ENCODE results near the gene CADM1.
A peak's percentile ranks its signal among the peaks of the same experiment; 100 is the strongest.

The CADM1 gene

GRCh38 chr11:115444542-115444941, 59.7 kb downstream of the CADM1 start:
- DNase-seq (ENCODE audit: low spot score): no peak

GRCh38 chr11:115439969-115440540, 64.2 kb downstream of the CADM1 start:
- DNase-seq (ENCODE audit: low spot score): no peak

GRCh38 chr11:115439385-115439784, 64.8 kb downstream of the CADM1 start:
- no peak for DNase-seq (ENCODE audit: low spot score)

GRCh38 chr11:115437902-115438575, 66.2 kb downstream of the CADM1 start:
- DNase-seq (ENCODE audit: low spot score): no peak

GRCh38 chr11:115430345-115430744, 73.9 kb downstream of the CADM1 start:
- no peak for DNase-seq (ENCODE audit: low spot score)

- no peak for DNase-seq (ENCODE audit: low spot score)
Measured at GRCh38 chr11:115428306-115428705, 75.9 kb downstream of the CADM1 start.

GRCh38 chr11:115425816-115426215, 78.4 kb downstream of the CADM1 start:
- DNase-seq (ENCODE audit: low spot score): no peak

GRCh38 chr11:115425250-115425649, 79.0 kb downstream of the CADM1 start:
- no peak for DNase-seq (ENCODE audit: low spot score)

GRCh38 chr11:115423728-115424459, 80.3 kb downstream of the CADM1 start:
- DNase-seq (ENCODE audit: low spot score): no peak

GRCh38 chr11:115421992-115422689, 82.1 kb downstream of the CADM1 start:
- no peak for DNase-seq (ENCODE audit: low spot score)

GRCh38 chr11:115421352-115421991, 82.7 kb downstream of the CADM1 start:
- no peak for DNase-seq (ENCODE audit: low spot score)

- DNase-seq (ENCODE audit: low spot score): no peak
Measured at GRCh38 chr11:115420505-115420904, 83.7 kb downstream of the CADM1 start.

- no peak for DNase-seq (ENCODE audit: low spot score)
Measured at GRCh38 chr11:115418626-115419025, 85.6 kb downstream of the CADM1 start.

- DNase-seq (ENCODE audit: low spot score): no peak
Measured at GRCh38 chr11:115418081-115418480, 86.1 kb downstream of the CADM1 start.

- DNase-seq (ENCODE audit: low spot score): no peak
Measured at GRCh38 chr11:115411120-115411519, 93.1 kb downstream of the CADM1 start.

- peak; percentile 44 for DNase-seq (ENCODE audit: low spot score)
Measured at GRCh38 chr11:115409691-115410220, 94.5 kb downstream of the CADM1 start.

GRCh38 chr11:115409116-115409670, 95.0 kb downstream of the CADM1 start:
- DNase-seq (ENCODE audit: low spot score): no peak

GRCh38 chr11:115408036-115408921, 95.9 kb downstream of the CADM1 start:
- DNase-seq (ENCODE audit: low spot score): no peak

GRCh38 chr11:115407496-115407895, 96.7 kb downstream of the CADM1 start:
- no peak for DNase-seq (ENCODE audit: low spot score)

- DNase-seq (ENCODE audit: low spot score): no peak
Measured at GRCh38 chr11:115406404-115406803, 97.8 kb downstream of the CADM1 start.
